ENCODE data around the gene UTS2R.
A peak's percentile ranks its signal among the peaks of the same experiment; 100 is the strongest.

The UTS2R gene

DNA sequence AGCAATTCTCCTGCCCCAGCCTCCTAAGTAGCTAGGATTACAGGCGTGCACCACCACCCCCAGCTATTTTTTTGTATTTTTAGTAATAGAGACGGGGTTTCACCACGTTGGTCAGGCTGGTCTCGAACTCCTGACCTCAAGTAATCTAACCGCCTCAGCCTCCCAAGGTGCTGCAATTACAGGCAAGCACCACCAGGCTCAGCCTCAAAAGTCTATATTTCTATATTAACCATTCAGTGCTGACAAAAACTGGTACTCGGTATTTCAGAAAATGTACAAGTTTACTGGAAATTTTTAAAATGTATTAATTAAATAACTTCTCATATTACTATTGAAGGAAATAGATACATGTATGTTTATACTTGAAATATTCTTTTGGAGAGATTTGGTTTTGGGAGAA is 45.2 kb downstream of the UTS2R start:
- DNase-seq, result no peak
- no peaks in the 10 kb centered on the region for H3K27me3 ChIP-seq
- no peaks in the 10 kb centered on the region for H3K9me3 ChIP-seq
- no peak overlapping the region for H3K4me3 ChIP-seq
- TF ChIP-seq, protein P1, sequence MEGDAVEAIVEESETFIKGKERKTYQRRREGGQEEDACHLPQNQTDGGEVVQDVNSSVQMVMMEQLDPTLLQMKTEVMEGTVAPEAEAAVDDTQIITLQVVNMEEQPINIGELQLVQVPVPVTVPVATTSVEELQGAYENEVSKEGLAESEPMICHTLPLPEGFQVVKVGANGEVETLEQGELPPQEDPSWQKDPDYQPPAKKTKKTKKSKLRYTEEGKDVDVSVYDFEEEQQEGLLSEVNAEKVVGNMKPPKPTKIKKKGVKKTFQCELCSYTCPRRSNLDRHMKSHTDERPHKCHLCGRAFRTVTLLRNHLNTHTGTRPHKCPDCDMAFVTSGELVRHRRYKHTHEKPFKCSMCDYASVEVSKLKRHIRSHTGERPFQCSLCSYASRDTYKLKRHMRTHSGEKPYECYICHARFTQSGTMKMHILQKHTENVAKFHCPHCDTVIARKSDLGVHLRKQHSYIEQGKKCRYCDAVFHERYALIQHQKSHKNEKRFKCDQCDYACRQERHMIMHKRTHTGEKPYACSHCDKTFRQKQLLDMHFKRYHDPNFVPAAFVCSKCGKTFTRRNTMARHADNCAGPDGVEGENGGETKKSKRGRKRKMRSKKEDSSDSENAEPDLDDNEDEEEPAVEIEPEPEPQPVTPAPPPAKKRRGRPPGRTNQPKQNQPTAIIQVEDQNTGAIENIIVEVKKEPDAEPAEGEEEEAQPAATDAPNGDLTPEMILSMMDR (IDR thresholded peaks at IDR 0.05), result no peak
- intact Hi-C loops (cut with DNase I; ENCODE audit: low total_unique reads), result loop anchor here (5.0 kb wide), 1 partner anchor 136 kb away; no protein-coding TSS in a partner anchor
- H3K36me3 ChIP-seq, result peaks cover 0 to 28% (median 5%) of the 10 kb centered on the region in 3 donors
- H3K4me1 ChIP-seq, result peaks cover 0 to 24% (median 15%) of the 10 kb centered on the region in 4 donors
- no peak overlapping the region for H3K27ac ChIP-seq

DNA sequence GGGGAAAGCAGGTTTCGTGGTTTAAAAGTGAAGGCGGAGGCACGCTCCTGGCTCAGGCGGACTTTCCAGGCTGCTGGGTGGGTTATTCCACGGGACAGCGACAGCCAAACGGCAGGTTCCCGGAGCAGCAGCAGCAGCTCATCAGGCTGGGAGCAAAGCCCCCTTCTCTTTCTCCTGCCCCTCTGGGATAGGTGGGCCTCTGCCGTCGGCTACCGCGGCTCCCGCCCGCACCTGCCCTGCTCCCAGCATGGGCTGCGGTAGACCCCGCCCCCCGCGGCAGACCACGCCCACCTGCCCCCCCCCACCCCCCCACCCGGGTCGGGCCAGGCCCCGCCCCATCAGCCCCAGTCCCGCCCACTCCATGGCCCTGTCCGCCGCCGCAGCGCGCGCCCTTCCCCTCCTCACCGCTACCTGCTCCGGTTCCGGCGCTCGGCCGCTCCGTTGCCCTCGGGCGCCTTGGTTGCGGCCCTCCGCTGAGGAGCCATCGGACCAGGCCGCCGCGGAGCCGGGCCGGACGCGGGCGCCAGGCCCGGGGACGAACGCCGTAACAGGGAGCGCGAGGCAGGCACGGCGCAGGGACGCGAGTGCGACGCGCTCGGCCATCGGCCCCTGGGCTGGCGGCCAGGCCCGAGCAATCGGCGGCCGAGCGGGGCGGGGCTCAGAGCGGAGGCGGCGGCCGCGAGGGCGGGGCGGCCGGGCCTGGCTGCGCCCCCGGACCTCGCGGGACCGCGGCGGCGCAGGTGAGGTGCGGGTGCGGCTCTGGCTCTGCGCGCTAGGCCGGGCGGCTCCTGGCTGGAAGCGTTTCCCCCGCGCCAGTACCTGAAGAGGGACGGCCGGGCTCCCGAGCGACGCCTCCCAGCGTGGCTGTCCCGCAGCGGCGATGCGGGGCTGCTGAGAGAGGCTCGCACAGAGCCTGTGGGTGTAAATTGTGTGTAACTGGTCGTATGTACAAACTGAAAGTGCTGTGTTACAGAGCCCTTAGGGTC is 46.7 kb downstream of the UTS2R start, which contains the start of the genes HEXD and OGFOD3:
Gene HEXD (plus strand): TSS at position 347 of the 986 bp plus-strand sequence. CDS start 1,453 bp downstream, outside the sequence.
Gene OGFOD3 (minus strand): TSS at position 586 of the 986 bp plus-strand sequence. CDS start 101 bp downstream, at position 485.
- Histone ChIP-seq H3K4me3 (peak within 1 kb of the TSS; percentile 58 to 77), H3K4me1 (peaks cover 0 to 24% (median 16%) of the 10 kb centered on the region in 4 donors), H3K9me3 (no peaks in the 10 kb centered on the region), H3K36me3 (peaks cover 0 to 22% (median 5%) of the 10 kb centered on the region in 3 donors), H3K27ac (peak within 1 kb of the TSS; percentile 84 to 85), H3K27me3 (no peaks in the 10 kb centered on the region)
- peak; percentile 69 to 90 for DNase-seq
- TF ChIP-seq, protein P1 (IDR thresholded peaks at IDR 0.05), result peak in 1 of 2 experiments; percentile 22
- intact Hi-C loops (cut with DNase I; ENCODE audit: low total_unique reads), result loop anchor here (5.0 kb wide), 1 partner anchor 134 kb away; no protein-coding TSS in a partner anchor

DNA sequence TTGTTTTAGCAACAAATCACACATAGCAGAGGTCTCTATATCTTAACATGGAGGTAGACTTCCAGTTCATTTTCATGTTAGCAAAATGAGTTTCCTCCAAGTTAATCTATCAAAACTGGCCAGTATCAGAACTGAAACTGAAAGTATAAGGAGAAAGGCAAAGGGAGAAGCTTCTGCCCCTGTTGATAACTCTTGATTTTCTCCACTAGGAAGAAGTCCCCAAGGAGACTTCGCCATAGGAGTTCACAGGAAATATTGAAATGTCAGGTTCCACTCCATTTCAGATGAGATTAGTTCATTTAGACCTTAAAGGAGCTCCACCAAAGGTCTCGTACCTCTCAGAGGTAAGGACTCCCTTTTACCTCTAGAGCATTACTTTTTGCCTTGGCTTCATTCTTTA is 48.0 kb downstream of the UTS2R start:
- Histone ChIP-seq H3K4me3 (no peak overlapping the region), H3K9me3 (no peaks in the 10 kb centered on the region), H3K27ac (no peak overlapping the region), H3K4me1 (peaks cover 0 to 29% (median 24%) of the 10 kb centered on the region in 4 donors), H3K36me3 (peaks cover 0 to 19% (median 5%) of the 10 kb centered on the region in 3 donors), H3K27me3 (no peaks in the 10 kb centered on the region)
- DNase-seq, result no peak
- TF ChIP-seq, protein P1 (IDR thresholded peaks at IDR 0.05), result no peak
- intact Hi-C loops (cut with DNase I; ENCODE audit: low total_unique reads), result loop anchor here (5.0 kb wide), 1 partner anchor 133 kb away; no protein-coding TSS in a partner anchor

DNA sequence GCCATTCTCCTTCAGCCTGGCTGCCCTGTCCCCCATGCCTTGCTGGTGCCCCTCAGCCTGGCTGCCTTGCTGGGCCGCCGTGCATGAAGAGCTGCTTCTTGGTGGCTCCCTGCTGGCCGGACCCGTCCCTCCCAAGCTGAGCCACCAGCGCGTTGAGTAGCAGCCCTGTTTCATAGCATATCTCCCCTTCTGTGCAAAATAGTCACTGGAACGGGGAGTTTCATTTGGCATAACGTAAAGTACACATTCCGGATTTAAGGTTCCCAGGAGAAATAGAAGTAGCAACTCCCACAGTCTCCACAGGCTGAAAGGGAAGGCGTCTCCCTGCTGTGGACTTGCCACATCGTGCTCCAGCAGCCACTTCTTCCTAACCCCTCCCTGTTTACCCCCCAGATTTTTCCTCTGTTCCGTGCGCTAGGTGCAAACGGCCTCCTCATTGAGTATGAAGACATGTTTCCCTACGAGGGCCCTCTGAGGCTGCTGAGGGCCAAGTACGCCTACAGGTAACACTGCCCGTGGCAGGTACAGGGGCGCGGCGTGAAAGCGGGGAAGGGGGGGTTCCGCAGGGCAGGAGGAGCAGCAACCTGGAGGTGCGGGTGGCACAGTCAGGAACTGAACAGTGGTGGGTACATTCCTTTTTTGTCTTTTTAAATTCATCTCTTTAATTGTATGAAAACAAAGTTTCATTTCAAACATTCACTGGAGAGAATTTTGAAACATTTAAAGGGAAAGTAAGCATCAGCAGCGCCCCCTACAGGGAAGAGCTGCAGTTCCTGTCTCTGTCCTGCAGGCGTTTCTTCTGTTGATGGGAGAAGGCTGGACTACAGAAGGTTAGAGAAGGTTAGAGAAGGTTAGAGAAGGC is 52.7 kb downstream of the UTS2R start:
- intact Hi-C loops (cut with DNase I; ENCODE audit: low total_unique reads), result no loop called here
- DNase-seq, result peak in 1 of 2 donors; percentile 80
- Histone ChIP-seq H3K9me3 (no peaks in the 10 kb centered on the region), H3K27me3 (no peaks in the 10 kb centered on the region), H3K4me3 (peak overlapping the region; percentile 46 to 59), H3K36me3 (peaks cover 4 to 29% (median 5%) of the 10 kb centered on the region in 3 donors), H3K4me1 (peaks cover 0 to 23% (median 13%) of the 10 kb centered on the region in 4 donors), H3K27ac (peak overlapping the region; percentile 74 to 79)
- TF ChIP-seq, protein P1 (IDR thresholded peaks at IDR 0.05), result peak; percentile 78 to 80

DNA sequence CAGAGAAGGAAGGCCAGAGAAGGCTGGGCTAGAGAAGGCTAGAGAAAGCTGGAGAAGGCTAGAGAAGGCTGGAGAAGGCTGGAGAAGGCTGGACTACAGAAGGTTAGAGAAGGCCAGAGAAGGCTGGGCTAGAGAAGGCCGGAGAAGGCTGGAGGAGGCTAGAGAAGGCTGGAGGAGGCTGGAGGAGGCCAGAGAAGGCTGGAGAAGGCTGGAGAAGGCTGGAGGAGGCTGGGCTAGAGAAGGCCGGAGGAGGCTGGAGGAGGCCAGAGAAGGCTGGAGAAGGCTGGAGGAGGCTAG is 53.2 kb downstream of the UTS2R start:
- DNase-seq, result no peak
- Histone ChIP-seq H3K4me1 (peaks cover 0 to 23% (median 11%) of the 10 kb centered on the region in 4 donors), H3K9me3 (no peaks in the 10 kb centered on the region), H3K27me3 (no peaks in the 10 kb centered on the region), H3K36me3 (peaks cover 4 to 35% (median 5%) of the 10 kb centered on the region in 3 donors), H3K27ac (peak overlapping the region; percentile 74 to 79), H3K4me3 (peak overlapping the region; percentile 46 to 59)
- intact Hi-C loops (cut with DNase I; ENCODE audit: low total_unique reads), result loop anchor here (5.0 kb wide), 1 partner anchor 73 kb away; no protein-coding TSS in a partner anchor
- TF ChIP-seq, protein P1 (IDR thresholded peaks at IDR 0.05), result no peak
